ENCODE results near the gene FBN2.

The FBN2 gene

DNA sequence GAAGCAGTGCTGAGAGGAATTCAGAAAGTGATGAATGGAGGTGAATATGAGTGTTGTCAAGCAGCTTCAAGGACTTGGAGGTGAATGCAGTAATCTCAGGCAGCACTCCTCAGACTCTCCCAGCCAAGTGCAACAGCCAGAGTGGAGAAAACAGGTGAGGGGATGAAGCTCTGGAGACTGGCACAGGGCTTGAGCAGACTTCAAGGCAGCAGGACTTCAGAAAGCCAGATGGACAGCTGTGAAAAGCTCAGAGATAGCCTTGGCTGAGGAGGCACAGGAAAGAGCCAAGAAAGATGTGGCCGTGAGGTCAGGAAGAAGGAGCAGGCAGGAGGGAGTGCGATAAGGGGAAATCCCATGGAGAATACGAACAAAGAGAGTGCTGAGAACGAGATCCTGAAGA, 194.9 kb downstream of the FBN2 start:
- Histone ChIP-seq H2AFZ (ENCODE audit: low read length, unreplicated experiment) (no peak overlapping the region), H3K27me3 (ENCODE audit: insufficient read depth, low read length) (no peaks in the 10 kb centered on the region), H3K79me2 (ENCODE audit: control insufficient read depth, insufficient read depth, low read length, unreplicated experiment) (no peaks in the 10 kb centered on the region), H3K36me3 (ENCODE audit: insufficient read depth, low read length) (peaks cover 7% of the 10 kb centered on the region; the same call in 1 of the 2 replicates), H3K27ac (ENCODE audit: low read depth, low read length) (no peak overlapping the region), H3K4me3 (ENCODE audit: low read depth, low read length) (no peak overlapping the region), H3K4me1 (ENCODE audit: control insufficient read depth, insufficient read depth, low read length, unreplicated experiment) (no peaks in the 10 kb centered on the region)

DNA sequence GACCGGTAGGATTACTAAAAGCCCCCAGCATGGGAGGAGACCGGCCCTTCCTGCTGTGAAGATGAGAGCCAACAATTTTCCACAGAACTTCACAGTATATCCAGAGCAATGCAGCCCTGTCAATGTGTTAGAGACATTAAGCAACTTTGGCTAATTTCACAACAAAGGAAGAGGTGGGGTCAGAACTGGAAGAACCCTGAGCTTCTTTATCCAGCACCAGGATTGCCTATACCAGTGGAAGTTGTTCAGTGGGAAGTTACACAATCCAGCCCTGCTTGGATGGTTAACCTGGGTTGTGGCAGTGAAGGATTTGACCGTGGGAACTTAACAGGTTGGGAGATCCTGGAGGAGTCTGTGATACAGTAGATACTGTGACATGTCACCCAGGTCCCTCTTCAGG, 197.0 kb downstream of the FBN2 start:
- Histone ChIP-seq H3K36me3 (ENCODE audit: insufficient read depth, low read length) (peaks cover 7% of the 10 kb centered on the region; the same call in 1 of the 2 replicates), H3K4me1 (ENCODE audit: control insufficient read depth, insufficient read depth, low read length, unreplicated experiment) (no peaks in the 10 kb centered on the region), H3K27ac (ENCODE audit: low read depth, low read length) (no peak overlapping the region), H3K27me3 (ENCODE audit: insufficient read depth, low read length) (no peaks in the 10 kb centered on the region), H3K4me3 (ENCODE audit: low read depth, low read length) (no peak overlapping the region), H2AFZ (ENCODE audit: low read length, unreplicated experiment) (no peak overlapping the region), H3K79me2 (ENCODE audit: control insufficient read depth, insufficient read depth, low read length, unreplicated experiment) (no peaks in the 10 kb centered on the region)

DNA sequence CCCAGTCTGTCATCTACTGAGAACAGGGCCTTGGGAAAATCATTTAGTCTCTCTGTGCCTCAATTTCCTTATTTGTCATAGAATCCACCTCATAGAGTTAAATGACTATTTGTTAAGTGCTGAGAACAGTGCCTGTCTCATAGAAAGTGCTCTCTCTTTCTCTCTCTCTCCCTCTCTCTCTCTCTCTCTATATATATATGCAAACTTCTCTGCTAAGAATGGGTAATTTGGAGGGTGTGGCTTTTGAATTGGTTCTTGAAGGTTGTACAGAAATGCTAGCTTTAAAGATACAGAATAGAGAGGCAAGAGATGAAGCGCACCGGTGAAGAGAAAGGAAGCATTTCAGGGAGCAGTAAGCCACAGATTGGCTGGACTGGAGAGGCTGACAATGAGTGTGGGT, 197.4 kb downstream of the FBN2 start:
- Histone ChIP-seq H3K36me3 (ENCODE audit: insufficient read depth, low read length) (peaks cover 11% of the 10 kb centered on the region; the same call in 1 of the 2 replicates), H3K4me3 (ENCODE audit: low read depth, low read length) (no peak overlapping the region), H3K27me3 (ENCODE audit: insufficient read depth, low read length) (no peaks in the 10 kb centered on the region), H3K79me2 (ENCODE audit: control insufficient read depth, insufficient read depth, low read length, unreplicated experiment) (no peaks in the 10 kb centered on the region), H3K4me1 (ENCODE audit: control insufficient read depth, insufficient read depth, low read length, unreplicated experiment) (no peaks in the 10 kb centered on the region), H2AFZ (ENCODE audit: low read length, unreplicated experiment) (no peak overlapping the region), H3K27ac (ENCODE audit: low read depth, low read length) (no peak overlapping the region)

DNA sequence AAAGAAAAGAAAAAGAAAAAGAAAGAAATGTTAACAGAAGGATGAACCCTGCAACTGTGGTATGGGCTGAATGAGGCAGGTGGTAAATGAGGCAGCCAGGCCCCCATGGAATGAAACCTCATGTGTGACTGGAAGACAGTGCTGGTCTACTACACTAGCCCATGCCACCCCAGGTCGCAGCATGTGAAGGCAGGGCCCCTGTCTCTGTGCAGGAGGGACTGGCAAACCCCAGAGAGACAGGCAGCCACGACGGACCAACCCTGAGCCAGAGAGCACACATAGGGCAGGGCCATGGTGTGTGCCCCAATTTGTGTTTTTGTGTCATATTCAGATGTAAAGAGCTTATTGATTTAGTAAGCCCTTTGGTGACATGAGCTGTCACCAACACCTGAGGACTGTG, 198.5 kb downstream of the FBN2 start:
- H3K79me2 ChIP-seq (ENCODE audit: control insufficient read depth, insufficient read depth, low read length, unreplicated experiment): no peaks in the 10 kb centered on the region
- no peak overlapping the region for H2AFZ ChIP-seq (ENCODE audit: low read length, unreplicated experiment)
- H3K27ac ChIP-seq (ENCODE audit: low read depth, low read length): no peak overlapping the region
- peaks cover 18% of the 10 kb centered on the region; the same call in 1 of the 2 replicates for H3K36me3 ChIP-seq (ENCODE audit: insufficient read depth, low read length)
- H3K4me1 ChIP-seq (ENCODE audit: control insufficient read depth, insufficient read depth, low read length, unreplicated experiment): no peaks in the 10 kb centered on the region
- no peaks in the 10 kb centered on the region for H3K27me3 ChIP-seq (ENCODE audit: insufficient read depth, low read length)
- H3K4me3 ChIP-seq (ENCODE audit: low read depth, low read length): no peak overlapping the region

DNA sequence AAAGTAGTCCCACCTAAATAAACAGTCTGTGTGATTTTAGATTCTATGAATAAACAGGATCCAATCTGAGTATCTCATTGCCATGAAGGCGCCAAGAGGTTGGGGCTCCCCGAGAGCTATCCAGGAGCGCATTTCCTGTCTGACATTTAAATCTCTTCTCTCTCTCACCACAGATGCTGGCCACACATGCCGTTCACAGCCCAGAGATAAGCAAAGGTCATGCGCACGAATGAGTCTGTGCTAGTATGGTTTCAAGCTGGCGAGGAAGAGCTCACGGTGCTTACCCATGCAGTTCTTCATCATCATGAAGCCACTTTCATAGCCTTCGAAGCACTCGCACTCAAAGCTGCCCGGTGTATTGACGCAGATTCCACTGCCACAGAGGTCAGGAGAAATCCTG, 199.4 kb downstream of the FBN2 start:
- H3K79me2 ChIP-seq (ENCODE audit: control insufficient read depth, insufficient read depth, low read length, unreplicated experiment): no peaks in the 10 kb centered on the region
- no peak overlapping the region for H3K27ac ChIP-seq (ENCODE audit: low read depth, low read length)
- no peak overlapping the region for H3K4me3 ChIP-seq (ENCODE audit: low read depth, low read length)
- H3K27me3 ChIP-seq (ENCODE audit: insufficient read depth, low read length): no peaks in the 10 kb centered on the region
- H3K36me3 ChIP-seq (ENCODE audit: insufficient read depth, low read length): peaks cover 18% of the 10 kb centered on the region; the same call in 1 of the 2 replicates
- no peaks in the 10 kb centered on the region for H3K4me1 ChIP-seq (ENCODE audit: control insufficient read depth, insufficient read depth, low read length, unreplicated experiment)
- no peak overlapping the region for H2AFZ ChIP-seq (ENCODE audit: low read length, unreplicated experiment)

DNA sequence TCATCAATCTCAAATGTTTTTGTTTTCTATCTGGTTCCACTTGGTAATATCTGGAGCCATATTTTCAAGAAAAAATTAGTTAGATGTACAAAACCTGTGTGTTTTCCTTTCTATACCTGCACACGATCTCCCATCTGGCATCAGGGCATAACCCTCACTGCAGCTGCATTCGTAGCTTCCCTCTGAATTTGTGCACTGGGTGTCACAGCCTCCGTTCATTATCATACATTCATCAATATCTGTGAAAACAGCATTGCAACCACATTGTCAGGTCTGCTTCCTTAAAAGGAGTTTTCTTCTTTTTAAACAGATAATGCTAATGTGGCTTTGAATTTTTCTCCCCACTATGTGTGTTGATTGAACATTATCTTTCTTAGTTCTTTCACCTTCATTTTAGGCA, 202.7 kb downstream of the FBN2 start:
- H3K4me3 ChIP-seq (ENCODE audit: low read depth, low read length): no peak overlapping the region
- H3K36me3 ChIP-seq (ENCODE audit: insufficient read depth, low read length): peaks cover 25% of the 10 kb centered on the region; the same call in 1 of the 2 replicates
- no peaks in the 10 kb centered on the region for H3K27me3 ChIP-seq (ENCODE audit: insufficient read depth, low read length)
- no peaks in the 10 kb centered on the region for H3K79me2 ChIP-seq (ENCODE audit: control insufficient read depth, insufficient read depth, low read length, unreplicated experiment)
- no peak overlapping the region for H2AFZ ChIP-seq (ENCODE audit: low read length, unreplicated experiment)
- no peaks in the 10 kb centered on the region for H3K4me1 ChIP-seq (ENCODE audit: control insufficient read depth, insufficient read depth, low read length, unreplicated experiment)
- H3K27ac ChIP-seq (ENCODE audit: low read depth, low read length): no peak overlapping the region

DNA sequence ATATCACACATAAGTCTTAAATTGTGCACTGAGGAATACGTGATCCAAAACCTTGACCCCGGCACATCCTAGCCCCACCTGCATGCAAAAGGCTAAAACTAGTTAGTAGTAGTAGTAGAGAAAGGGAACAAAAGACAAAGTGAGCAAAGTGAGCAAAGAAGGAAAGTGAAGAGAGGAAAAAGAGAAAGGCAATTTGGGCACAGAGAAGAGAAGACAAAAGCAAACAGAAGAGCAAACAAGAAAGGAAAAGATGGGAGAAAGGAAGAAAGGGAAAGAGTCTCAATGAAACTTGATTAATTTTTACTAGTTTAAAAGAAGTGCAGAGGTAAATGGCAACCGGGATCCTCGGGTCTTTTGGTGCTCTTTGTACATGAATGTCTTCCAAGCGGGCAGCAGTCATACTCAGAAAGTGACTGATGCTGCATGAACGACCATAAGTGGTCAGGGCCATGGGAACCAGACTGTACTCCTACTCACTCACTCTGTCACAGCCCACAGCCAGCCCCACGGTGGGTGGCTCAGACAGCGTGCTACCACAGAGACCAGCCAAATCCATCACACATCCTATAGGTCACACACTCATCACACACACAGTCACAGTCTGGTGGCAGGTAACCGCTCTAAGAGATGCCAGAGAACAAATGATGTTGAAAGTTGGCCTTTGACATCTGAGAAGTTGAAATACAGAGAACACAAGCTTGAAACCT, 203.9 kb downstream of the FBN2 start:
- Histone ChIP-seq H2AFZ (ENCODE audit: low read length, unreplicated experiment) (no peak overlapping the region), H3K4me3 (ENCODE audit: low read depth, low read length) (no peak overlapping the region), H3K79me2 (ENCODE audit: control insufficient read depth, insufficient read depth, low read length, unreplicated experiment) (no peaks in the 10 kb centered on the region), H3K27me3 (ENCODE audit: insufficient read depth, low read length) (no peaks in the 10 kb centered on the region), H3K36me3 (ENCODE audit: insufficient read depth, low read length) (peaks cover 25% of the 10 kb centered on the region), H3K27ac (ENCODE audit: low read depth, low read length) (no peak overlapping the region), H3K4me1 (ENCODE audit: control insufficient read depth, insufficient read depth, low read length, unreplicated experiment) (no peaks in the 10 kb centered on the region)

DNA sequence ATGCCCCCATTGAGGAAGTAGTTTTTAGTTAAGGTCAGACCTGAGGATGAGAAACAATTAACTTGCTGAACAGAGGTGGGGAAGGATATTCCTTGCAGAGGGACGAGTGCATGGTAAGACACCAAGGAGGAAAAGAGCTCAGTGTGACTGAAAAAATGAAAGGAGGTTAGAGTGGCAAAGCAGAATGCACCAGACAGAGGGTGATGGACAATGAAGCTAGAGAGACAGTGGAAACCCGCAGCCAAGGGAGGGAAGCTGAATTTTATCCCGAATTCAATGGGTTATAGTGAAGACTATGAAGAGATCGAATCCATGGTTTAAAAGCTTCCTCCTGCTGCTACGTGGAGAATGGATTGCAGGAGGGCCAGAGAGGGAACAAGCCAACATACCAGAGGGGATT, 206.8 kb downstream of the FBN2 start:
- H2AFZ ChIP-seq (ENCODE audit: low read length, unreplicated experiment): no peak overlapping the region
- H3K4me1 ChIP-seq (ENCODE audit: control insufficient read depth, insufficient read depth, low read length, unreplicated experiment): no peaks in the 10 kb centered on the region
- no peaks in the 10 kb centered on the region for H3K79me2 ChIP-seq (ENCODE audit: control insufficient read depth, insufficient read depth, low read length, unreplicated experiment)
- no peaks in the 10 kb centered on the region for H3K27me3 ChIP-seq (ENCODE audit: insufficient read depth, low read length)
- no peak overlapping the region for H3K4me3 ChIP-seq (ENCODE audit: low read depth, low read length)
- peaks cover 32% of the 10 kb centered on the region for H3K36me3 ChIP-seq (ENCODE audit: insufficient read depth, low read length)
- no peak overlapping the region for H3K27ac ChIP-seq (ENCODE audit: low read depth, low read length)

DNA sequence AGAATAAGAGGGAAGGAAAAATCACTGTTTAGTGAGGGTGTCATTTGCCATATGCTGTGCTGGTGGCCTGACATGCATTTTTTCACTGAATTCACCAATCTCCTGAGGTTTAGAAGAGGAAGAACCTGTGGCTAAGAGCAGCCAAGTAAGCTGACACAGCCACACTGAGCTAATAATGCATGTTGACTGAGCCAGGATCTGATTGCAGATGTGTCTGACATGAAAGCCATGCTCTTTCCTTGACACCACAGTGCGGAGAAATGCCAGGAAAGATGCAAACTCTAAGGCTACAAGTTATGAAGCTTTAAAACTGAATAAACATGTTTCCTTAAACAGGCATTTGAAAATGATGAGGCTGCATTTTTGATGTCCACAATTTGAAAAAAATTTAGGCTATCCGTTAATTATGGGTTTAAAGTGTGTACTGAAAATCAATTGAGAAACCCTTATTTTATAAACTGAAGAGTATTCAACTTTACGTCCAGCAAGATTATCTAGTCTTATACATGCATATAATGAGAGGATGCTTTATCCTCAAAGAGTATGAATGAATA, 208.6 kb downstream of the FBN2 start:
- H3K79me2 ChIP-seq (ENCODE audit: control insufficient read depth, insufficient read depth, low read length, unreplicated experiment): no peaks in the 10 kb centered on the region
- no peak overlapping the region for H3K4me3 ChIP-seq (ENCODE audit: low read depth, low read length)
- H3K36me3 ChIP-seq (ENCODE audit: insufficient read depth, low read length): peaks cover 22% of the 10 kb centered on the region
- H3K27ac ChIP-seq (ENCODE audit: low read depth, low read length): no peak overlapping the region
- no peaks in the 10 kb centered on the region for H3K4me1 ChIP-seq (ENCODE audit: control insufficient read depth, insufficient read depth, low read length, unreplicated experiment)
- no peak overlapping the region for H2AFZ ChIP-seq (ENCODE audit: low read length, unreplicated experiment)
- no peaks in the 10 kb centered on the region for H3K27me3 ChIP-seq (ENCODE audit: insufficient read depth, low read length)

DNA sequence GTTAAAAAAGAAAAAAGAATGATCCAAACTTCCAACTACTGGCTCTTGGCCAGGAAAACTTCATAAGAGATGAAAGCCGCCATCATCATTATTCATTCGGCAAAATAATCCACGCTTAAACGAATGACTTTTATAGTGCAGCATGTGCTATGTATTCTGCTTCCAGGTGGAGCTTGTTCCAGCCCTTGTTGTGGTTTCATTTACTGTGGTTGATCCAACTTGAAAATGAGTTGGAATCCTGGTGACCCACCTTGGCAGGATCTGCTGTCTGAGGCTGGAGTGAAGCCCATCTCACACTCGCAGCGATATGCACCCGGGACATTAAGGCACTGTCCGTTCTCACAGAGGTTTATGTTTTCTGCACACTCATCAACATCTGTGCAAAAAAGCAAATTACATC, 209.6 kb downstream of the FBN2 start:
- H3K4me1 ChIP-seq (ENCODE audit: control insufficient read depth, insufficient read depth, low read length, unreplicated experiment): no peaks in the 10 kb centered on the region

DNA sequence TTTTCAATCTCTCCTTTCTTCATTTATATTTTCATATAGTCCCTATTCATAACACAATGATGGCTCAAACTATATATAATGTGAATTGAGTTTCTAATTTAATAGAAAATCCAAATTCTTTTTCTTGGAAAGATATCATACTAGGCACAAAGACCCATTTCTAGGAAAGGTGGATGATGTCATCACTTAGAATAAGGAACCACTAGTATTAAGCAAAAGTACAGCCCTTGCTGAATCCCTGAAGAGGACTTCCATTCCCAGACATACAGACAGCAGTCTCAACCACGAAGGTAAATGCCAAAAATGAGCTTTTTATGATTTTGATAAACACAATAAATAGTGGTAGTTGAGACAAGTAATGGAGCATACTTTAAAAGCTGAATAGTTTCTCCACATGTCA, 210.0 kb downstream of the FBN2 start:
- Histone ChIP-seq H3K4me3 (ENCODE audit: low read depth, low read length) (no peak overlapping the region), H3K36me3 (ENCODE audit: insufficient read depth, low read length) (peaks cover 21% of the 10 kb centered on the region), H3K27ac (ENCODE audit: low read depth, low read length) (no peak overlapping the region), H2AFZ (ENCODE audit: low read length, unreplicated experiment) (no peak overlapping the region), H3K27me3 (ENCODE audit: insufficient read depth, low read length) (no peaks in the 10 kb centered on the region), H3K79me2 (ENCODE audit: control insufficient read depth, insufficient read depth, low read length, unreplicated experiment) (no peaks in the 10 kb centered on the region), H3K4me1 (ENCODE audit: control insufficient read depth, insufficient read depth, low read length, unreplicated experiment) (no peaks in the 10 kb centered on the region)

More for the DNA sequence above, 209.6 kb downstream of the FBN2 start:
- Histone ChIP-seq H3K4me3 (ENCODE audit: low read depth, low read length) (no peak overlapping the region), H3K27ac (ENCODE audit: low read depth, low read length) (no peak overlapping the region), H3K79me2 (ENCODE audit: control insufficient read depth, insufficient read depth, low read length, unreplicated experiment) (no peaks in the 10 kb centered on the region), H2AFZ (ENCODE audit: low read length, unreplicated experiment) (no peak overlapping the region), H3K36me3 (ENCODE audit: insufficient read depth, low read length) (peaks cover 21% of the 10 kb centered on the region), H3K27me3 (ENCODE audit: insufficient read depth, low read length) (no peaks in the 10 kb centered on the region)
